ENCODE data around the gene LRRC8D.

Gene LRRC8D

DNA sequence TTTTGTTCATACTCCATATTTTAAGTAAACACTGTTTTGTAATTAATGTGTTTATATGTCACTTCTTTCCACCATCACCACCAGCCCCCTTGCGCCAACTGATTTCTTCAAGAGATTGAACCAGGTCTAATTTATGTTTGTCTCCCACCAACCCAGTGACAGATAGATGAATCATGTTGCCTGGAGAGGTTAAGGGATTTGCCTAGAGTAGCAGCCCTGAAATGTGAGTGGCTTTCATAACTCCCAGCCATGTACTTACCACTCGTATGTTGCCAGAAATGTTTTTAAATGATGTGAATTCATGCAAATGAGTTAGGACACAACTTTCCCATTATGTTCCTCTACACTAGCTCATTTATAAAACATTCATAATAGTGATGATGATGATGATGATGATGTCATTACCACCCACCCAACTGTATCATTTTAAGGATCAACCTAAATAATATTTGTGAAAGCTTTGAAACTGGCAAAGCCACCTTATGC is 86.9 kb downstream of the LRRC8D start:
- Histone ChIP-seq H3K4me1 (peaks cover 5% of the 10 kb centered on the region), H2AFZ (no peak overlapping the region), H3K9me3 (ENCODE audit: control insufficient read depth, low read length) (no peaks in the 10 kb centered on the region), H3K4me3 (ENCODE audit: low read depth, low read length) (no peak overlapping the region), H3K27ac (no peak overlapping the region), H3K4me2 (ENCODE audit: low read length) (no peak overlapping the region), H3K36me3 (ENCODE audit: control insufficient read depth, insufficient read depth, low read length) (no peaks in the 10 kb centered on the region), H3K9ac (no peak overlapping the region), H3K27me3 (ENCODE audit: control insufficient read depth, insufficient read depth, low read length) (no peaks in the 10 kb centered on the region), H3K79me2 (no peaks in the 10 kb centered on the region)
- TF ChIP-seq CTCF (IDR thresholded peaks at IDR 0.05): no peak

DNA sequence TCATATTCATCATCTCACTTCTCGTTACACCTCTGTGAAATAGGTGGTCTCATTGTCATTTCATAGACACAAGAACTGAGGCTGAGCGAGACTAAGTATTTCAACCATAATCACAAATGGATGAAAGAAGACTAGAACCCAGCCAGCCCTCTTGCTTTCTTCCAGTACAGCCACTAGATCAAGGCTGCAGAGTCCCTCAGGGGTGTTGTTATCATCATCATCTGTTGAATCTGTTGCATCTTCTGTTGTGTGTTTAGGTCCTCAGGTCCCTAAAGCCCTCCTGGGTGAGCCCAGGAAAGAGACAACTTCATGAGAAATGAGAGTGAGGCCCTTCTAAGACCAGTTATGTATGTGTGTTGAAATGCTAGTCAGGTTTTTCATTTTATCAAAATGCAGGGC is 87.4 kb downstream of the LRRC8D start:
- no peak overlapping the region for H3K9ac ChIP-seq
- H3K4me2 ChIP-seq (ENCODE audit: low read length): no peak overlapping the region
- H3K79me2 ChIP-seq: no peaks in the 10 kb centered on the region
- H3K27ac ChIP-seq: no peak overlapping the region
- peaks cover 5% of the 10 kb centered on the region for H3K4me1 ChIP-seq
- H3K4me3 ChIP-seq (ENCODE audit: low read depth, low read length): no peak overlapping the region
- no peaks in the 10 kb centered on the region for H3K9me3 ChIP-seq (ENCODE audit: control insufficient read depth, low read length)
- H2AFZ ChIP-seq: no peak overlapping the region
- TF ChIP-seq CTCF (IDR thresholded peaks at IDR 0.05): no peak
- no peaks in the 10 kb centered on the region for H3K27me3 ChIP-seq (ENCODE audit: control insufficient read depth, insufficient read depth, low read length)
- H3K36me3 ChIP-seq (ENCODE audit: control insufficient read depth, insufficient read depth, low read length): no peaks in the 10 kb centered on the region

DNA sequence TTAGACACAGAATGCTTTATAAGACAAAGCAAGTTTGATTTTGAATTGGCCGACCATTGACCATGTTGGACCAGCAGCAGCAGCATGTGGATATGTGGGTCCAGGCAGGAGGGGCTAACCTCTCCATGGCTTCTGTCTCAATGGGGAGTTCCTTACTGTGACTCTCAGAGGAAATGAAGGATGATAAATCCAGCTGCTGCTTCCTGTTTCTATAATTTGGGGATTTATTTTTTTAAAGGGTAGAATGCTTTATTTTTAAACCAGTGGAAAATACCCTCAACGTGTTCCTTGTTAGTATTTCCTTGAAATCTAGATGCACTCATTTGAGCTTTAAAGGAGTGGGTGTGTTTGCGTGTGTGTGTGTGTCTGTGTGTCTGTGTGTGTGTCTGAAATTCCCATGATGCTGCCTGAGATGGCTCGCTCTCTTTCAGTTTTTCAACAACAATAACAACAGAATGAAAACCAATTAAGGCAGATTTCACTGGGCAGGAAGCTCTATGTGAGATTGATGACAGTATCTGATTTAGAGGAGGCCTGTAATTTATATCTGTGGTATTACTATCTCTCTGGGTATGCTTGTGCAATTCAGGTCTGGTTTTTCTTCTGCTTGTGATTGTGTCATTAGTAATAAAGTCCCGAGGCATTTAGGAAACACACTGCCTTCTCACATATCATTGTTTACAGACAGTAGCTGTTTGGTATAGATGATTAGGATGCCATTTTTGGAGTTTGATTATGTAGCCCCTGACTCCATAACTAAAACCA is 88.0 kb downstream of the LRRC8D start:
- Histone ChIP-seq H3K36me3 (ENCODE audit: control insufficient read depth, insufficient read depth, low read length) (no peaks in the 10 kb centered on the region), H3K4me2 (ENCODE audit: low read length) (no peak overlapping the region), H3K27ac (peak overlapping the region; percentile 15), H3K4me3 (ENCODE audit: low read depth, low read length) (no peak overlapping the region), H2AFZ (no peak overlapping the region), H3K4me1 (peaks cover 5% of the 10 kb centered on the region), H3K9me3 (ENCODE audit: control insufficient read depth, low read length) (no peaks in the 10 kb centered on the region), H3K79me2 (no peaks in the 10 kb centered on the region), H3K27me3 (ENCODE audit: control insufficient read depth, insufficient read depth, low read length) (no peaks in the 10 kb centered on the region), H3K9ac (no peak overlapping the region)
- TF ChIP-seq CTCF (IDR thresholded peaks at IDR 0.05): no peak

DNA sequence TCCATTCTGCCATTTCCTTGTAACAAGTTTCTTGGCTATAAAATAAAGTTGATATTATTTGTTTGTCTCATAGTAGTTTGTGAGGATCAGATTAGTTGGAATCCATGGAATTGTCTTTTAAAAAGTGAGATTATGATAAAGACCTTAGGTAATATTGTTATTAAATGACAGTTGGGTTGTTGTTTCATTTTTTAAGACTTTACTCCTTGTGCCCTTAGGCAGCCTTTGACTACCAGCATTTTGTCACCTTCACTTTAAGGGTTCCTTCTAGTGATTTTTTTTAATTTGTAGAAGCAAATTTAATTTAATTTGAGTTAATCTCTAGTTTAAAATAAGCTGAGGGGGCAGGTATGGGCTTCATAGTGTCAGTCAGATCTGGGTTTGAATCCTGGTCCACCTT is 89.4 kb downstream of the LRRC8D start:
- no peaks in the 10 kb centered on the region for H3K36me3 ChIP-seq (ENCODE audit: control insufficient read depth, insufficient read depth, low read length)
- no peak overlapping the region for H3K9ac ChIP-seq
- no peaks in the 10 kb centered on the region for H3K9me3 ChIP-seq (ENCODE audit: control insufficient read depth, low read length)
- H3K4me3 ChIP-seq (ENCODE audit: low read depth, low read length): no peak overlapping the region
- H3K27ac ChIP-seq: no peak overlapping the region
- H3K27me3 ChIP-seq (ENCODE audit: control insufficient read depth, insufficient read depth, low read length): no peaks in the 10 kb centered on the region
- H3K79me2 ChIP-seq: no peaks in the 10 kb centered on the region
- H3K4me1 ChIP-seq: peaks cover 5% of the 10 kb centered on the region
- no peak overlapping the region for H2AFZ ChIP-seq
- no peak overlapping the region for H3K4me2 ChIP-seq (ENCODE audit: low read length)
- TF ChIP-seq CTCF (IDR thresholded peaks at IDR 0.05): no peak

DNA sequence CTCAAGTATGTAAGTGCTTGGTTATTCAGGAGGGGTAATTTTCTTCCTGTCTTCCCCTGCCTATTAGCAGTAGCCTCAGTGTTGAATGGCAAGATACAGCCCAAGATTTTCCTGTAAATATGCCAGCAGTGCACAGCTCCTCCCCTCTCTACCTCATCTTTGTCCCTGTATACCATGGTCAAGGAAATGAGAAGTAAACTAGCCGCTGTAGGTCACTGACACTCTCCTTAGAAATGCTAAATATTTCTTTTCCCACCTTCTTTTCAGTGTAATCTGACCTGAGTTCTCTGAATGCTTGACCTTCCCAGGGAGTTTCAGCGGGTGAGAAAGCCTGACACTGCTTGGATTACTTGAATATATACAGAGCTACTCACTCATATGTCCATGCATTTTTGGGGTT is 89.9 kb downstream of the LRRC8D start:
- Histone ChIP-seq H3K36me3 (ENCODE audit: control insufficient read depth, insufficient read depth, low read length) (no peaks in the 10 kb centered on the region), H3K79me2 (no peaks in the 10 kb centered on the region), H3K27ac (no peak overlapping the region), H3K4me2 (ENCODE audit: low read length) (no peak overlapping the region), H2AFZ (no peak overlapping the region), H3K4me3 (ENCODE audit: low read depth, low read length) (no peak overlapping the region), H3K27me3 (ENCODE audit: control insufficient read depth, insufficient read depth, low read length) (no peaks in the 10 kb centered on the region), H3K9ac (no peak overlapping the region), H3K9me3 (ENCODE audit: control insufficient read depth, low read length) (no peaks in the 10 kb centered on the region), H3K4me1 (peaks cover 5% of the 10 kb centered on the region)
- TF ChIP-seq CTCF (IDR thresholded peaks at IDR 0.05): no peak

Data from parathyroid adenoma (tissue), 2 donors.